GM12875 (cell line): ENCODE results near the gene ARL6IP5.

Source experiments
- H3K4me3 ChIP-seq: one replicate; pipeline ENCODE4 v1.5.1; 2011; ENCODE audit warnings: low read depth, low read length, control low read depth
- CTCF ChIP-seq: IDR thresholded peaks from 2 replicates; pipeline ENCODE4 v1.5.1; 2011; ENCODE audit warnings: low read depth, mild to moderate bottlenecking, control low read depth, inconsistent platforms, low read length, moderate library complexity, borderline replicate concordance; ENCODE audit not compliant: insufficient read depth

Gene ARL6IP5

GRCh38 chr3:69116897-69117296 is 32.2 kb downstream of the ARL6IP5 start:
- no peak for TF ChIP-seq CTCF
- H3K4me3 ChIP-seq = no peak overlapping the region

GRCh38 chr3:69118555-69118954 is 33.8 kb downstream of the ARL6IP5 start:
- no peak for TF ChIP-seq CTCF
- no peak overlapping the region for H3K4me3 ChIP-seq

- no peak overlapping the region for H3K4me3 ChIP-seq
- TF ChIP-seq CTCF = no peak
Measured at GRCh38 chr3:69119138-69119537, 34.4 kb downstream of the ARL6IP5 start.

- TF ChIP-seq CTCF = no peak
Measured at GRCh38 chr3:69119681-69120080, 34.9 kb downstream of the ARL6IP5 start.

GRCh38 chr3:69120879-69121464 is 36.2 kb downstream of the ARL6IP5 start:
- H3K4me3 ChIP-seq = no peak overlapping the region
- peak; percentile 89 for TF ChIP-seq CTCF

More at GRCh38 chr3:69119681-69120080, 34.9 kb downstream of the ARL6IP5 start:
- no peak overlapping the region for H3K4me3 ChIP-seq

GRCh38 chr3:69121513-69121912 is 36.8 kb downstream of the ARL6IP5 start:
- H3K4me3 ChIP-seq = no peak overlapping the region
- no peak for TF ChIP-seq CTCF

GRCh38 chr3:69121950-69122349 is 37.2 kb downstream of the ARL6IP5 start:
- TF ChIP-seq CTCF = no peak
- H3K4me3 ChIP-seq = no peak overlapping the region
